ENCODE data around the gene MRPS27.

GRCh38 chr5:72364951-72365350 is 44.9 kb upstream of the MRPS27 start:
- TF ChIP-seq, protein P1, sequence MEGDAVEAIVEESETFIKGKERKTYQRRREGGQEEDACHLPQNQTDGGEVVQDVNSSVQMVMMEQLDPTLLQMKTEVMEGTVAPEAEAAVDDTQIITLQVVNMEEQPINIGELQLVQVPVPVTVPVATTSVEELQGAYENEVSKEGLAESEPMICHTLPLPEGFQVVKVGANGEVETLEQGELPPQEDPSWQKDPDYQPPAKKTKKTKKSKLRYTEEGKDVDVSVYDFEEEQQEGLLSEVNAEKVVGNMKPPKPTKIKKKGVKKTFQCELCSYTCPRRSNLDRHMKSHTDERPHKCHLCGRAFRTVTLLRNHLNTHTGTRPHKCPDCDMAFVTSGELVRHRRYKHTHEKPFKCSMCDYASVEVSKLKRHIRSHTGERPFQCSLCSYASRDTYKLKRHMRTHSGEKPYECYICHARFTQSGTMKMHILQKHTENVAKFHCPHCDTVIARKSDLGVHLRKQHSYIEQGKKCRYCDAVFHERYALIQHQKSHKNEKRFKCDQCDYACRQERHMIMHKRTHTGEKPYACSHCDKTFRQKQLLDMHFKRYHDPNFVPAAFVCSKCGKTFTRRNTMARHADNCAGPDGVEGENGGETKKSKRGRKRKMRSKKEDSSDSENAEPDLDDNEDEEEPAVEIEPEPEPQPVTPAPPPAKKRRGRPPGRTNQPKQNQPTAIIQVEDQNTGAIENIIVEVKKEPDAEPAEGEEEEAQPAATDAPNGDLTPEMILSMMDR (IDR thresholded peaks at IDR 0.05 in 8 of 11, conservative IDR thresholded peaks at IDR 0.05 in 3 of 11): no peak
- TF ChIP-seq POLR2A (IDR thresholded peaks at IDR 0.05): no peak

Data from spleen (tissue), 7 donors.